ENCODE data around the gene INHBE. TPM values are rescaled to one million over a fixed set of nuclear protein-coding genes. Genes with fewer than 3 reads are reported as not detected.

The INHBE gene
- total RNA-seq, 4 donors from 2014 or later, result not detected

GRCh38 chr12:57444744-57445143, 10.4 kb upstream of the INHBE start:
- in situ Hi-C loops (cut with MboI; ENCODE audit: low pct_ligation_motif_present in 1 of 4, low pct_unique_long_range_greater_than_20kb in 1 of 4, low sequenced_read_pairs in 3 of 4) (loop anchor here in 3 of 4 donors (10.0 to 25.0 kb wide), 2 partner anchors 132 to 150 kb away; no protein-coding TSS in a partner anchor), intact Hi-C loops (cut with DNase I; ENCODE audit: low total_unique reads) (no loop called here)
- 85 to 87% methylated on average over 4 to 5 of the region's 5 CpGs for WGBS, 2 donors (ENCODE audit: low coverage in 1 of 2)

GRCh38 chr12:57446292-57446960, 8.7 kb upstream of the INHBE start:
- 82 to 92% methylated on average over 3 to 6 of the region's 6 CpGs for WGBS, 2 donors (ENCODE audit: low coverage in 1 of 2)
- H3K27me3 ChIP-seq, result no peaks in the 10 kb centered on the region
- H3K4me1 ChIP-seq, result no peaks in the 10 kb centered on the region
- in situ Hi-C loops (cut with MboI; ENCODE audit: low pct_ligation_motif_present in 1 of 4, low pct_unique_long_range_greater_than_20kb in 1 of 4, low sequenced_read_pairs in 3 of 4), result loop anchor here in 3 of 4 donors (10.0 to 25.0 kb wide), 2 partner anchors 134 to 152 kb away; no protein-coding TSS in a partner anchor
- TF ChIP-seq, protein P1, sequence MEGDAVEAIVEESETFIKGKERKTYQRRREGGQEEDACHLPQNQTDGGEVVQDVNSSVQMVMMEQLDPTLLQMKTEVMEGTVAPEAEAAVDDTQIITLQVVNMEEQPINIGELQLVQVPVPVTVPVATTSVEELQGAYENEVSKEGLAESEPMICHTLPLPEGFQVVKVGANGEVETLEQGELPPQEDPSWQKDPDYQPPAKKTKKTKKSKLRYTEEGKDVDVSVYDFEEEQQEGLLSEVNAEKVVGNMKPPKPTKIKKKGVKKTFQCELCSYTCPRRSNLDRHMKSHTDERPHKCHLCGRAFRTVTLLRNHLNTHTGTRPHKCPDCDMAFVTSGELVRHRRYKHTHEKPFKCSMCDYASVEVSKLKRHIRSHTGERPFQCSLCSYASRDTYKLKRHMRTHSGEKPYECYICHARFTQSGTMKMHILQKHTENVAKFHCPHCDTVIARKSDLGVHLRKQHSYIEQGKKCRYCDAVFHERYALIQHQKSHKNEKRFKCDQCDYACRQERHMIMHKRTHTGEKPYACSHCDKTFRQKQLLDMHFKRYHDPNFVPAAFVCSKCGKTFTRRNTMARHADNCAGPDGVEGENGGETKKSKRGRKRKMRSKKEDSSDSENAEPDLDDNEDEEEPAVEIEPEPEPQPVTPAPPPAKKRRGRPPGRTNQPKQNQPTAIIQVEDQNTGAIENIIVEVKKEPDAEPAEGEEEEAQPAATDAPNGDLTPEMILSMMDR (IDR thresholded peaks at IDR 0.05), result no peak
- TF ChIP-seq EP300 (IDR thresholded peaks at IDR 0.05; ENCODE audit: low read depth) (no peak), POLR2A (IDR thresholded peaks at IDR 0.05) (no peak), POLR2AphosphoS5 (IDR thresholded peaks at IDR 0.05) (no peak)
- no peak for DNase-seq
- H3K27ac ChIP-seq, result no peak overlapping the region
- H3K36me3 ChIP-seq, result no peaks in the 10 kb centered on the region
- H3K9me3 ChIP-seq, result no peaks in the 10 kb centered on the region
- intact Hi-C loops (cut with DNase I; ENCODE audit: low total_unique reads), result no loop called here
- H3K4me3 ChIP-seq, result no peak overlapping the region

More at GRCh38 chr12:57444744-57445143, 10.4 kb upstream of the INHBE start:
- Histone ChIP-seq H3K27me3 (no peaks in the 10 kb centered on the region), H3K9me3 (no peaks in the 10 kb centered on the region), H3K4me3 (no peak overlapping the region), H3K36me3 (no peaks in the 10 kb centered on the region), H3K4me1 (no peaks in the 10 kb centered on the region), H3K27ac (no peak overlapping the region)
- TF ChIP-seq POLR2A (IDR thresholded peaks at IDR 0.05), result no peak
- TF ChIP-seq POLR2AphosphoS5 (IDR thresholded peaks at IDR 0.05), result no peak
- TF ChIP-seq EP300 (IDR thresholded peaks at IDR 0.05; ENCODE audit: low read depth), result no peak
- TF ChIP-seq, protein P1 (IDR thresholded peaks at IDR 0.05), result no peak
- DNase-seq, result no peak

- intact Hi-C loops (cut with DNase I; ENCODE audit: low total_unique reads) (no loop called here), in situ Hi-C loops (cut with MboI; ENCODE audit: low pct_ligation_motif_present in 1 of 4, low pct_unique_long_range_greater_than_20kb in 1 of 4, low sequenced_read_pairs in 3 of 4) (loop anchor here in 3 of 4 donors (10.0 to 25.0 kb wide), 2 partner anchors 136 to 154 kb away; no protein-coding TSS in a partner anchor)
- H3K9me3 ChIP-seq, result no peaks in the 10 kb centered on the region
- no peak for TF ChIP-seq POLR2A (IDR thresholded peaks at IDR 0.05)
- no peak for TF ChIP-seq EP300 (IDR thresholded peaks at IDR 0.05; ENCODE audit: low read depth)
- TF ChIP-seq, protein P1 (IDR thresholded peaks at IDR 0.05), result no peak
- no peak for TF ChIP-seq POLR2AphosphoS5 (IDR thresholded peaks at IDR 0.05)
- H3K27me3 ChIP-seq, result no peaks in the 10 kb centered on the region
- no peak overlapping the region for H3K4me3 ChIP-seq
- DNase-seq, result no peak
- peaks cover 9 to 12% (median 9%) of the 10 kb centered on the region in 4 donors for H3K4me1 ChIP-seq
- H3K36me3 ChIP-seq, result no peaks in the 10 kb centered on the region
- 83 to 95% methylated on average over 2 of the region's 2 CpGs for WGBS, 2 donors (ENCODE audit: low coverage in 1 of 2)
- no peak overlapping the region for H3K27ac ChIP-seq
These were observed 6.4 kb upstream of the INHBE start for GRCh38 chr12:57448669-57449068.

DNA sequence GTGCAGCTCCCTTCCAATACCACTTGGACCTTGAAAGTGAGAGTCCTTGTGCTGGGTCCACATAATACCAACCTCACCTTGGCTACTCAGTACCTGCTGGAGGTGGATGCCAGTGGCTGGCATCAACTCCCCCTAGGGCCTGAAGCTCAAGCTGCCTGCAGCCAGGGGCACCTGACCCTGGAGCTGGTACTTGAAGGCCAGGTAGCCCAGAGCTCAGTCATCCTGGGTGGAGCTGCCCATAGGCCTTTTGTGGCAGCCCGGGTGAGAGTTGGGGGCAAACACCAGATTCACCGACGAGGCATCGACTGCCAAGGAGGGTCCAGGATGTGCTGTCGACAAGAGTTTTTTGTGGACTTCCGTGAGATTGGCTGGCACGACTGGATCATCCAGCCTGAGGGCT, 5.7 kb upstream of the INHBE start:
- Histone ChIP-seq H3K4me3 (no peak overlapping the region), H3K27ac (no peak overlapping the region), H3K9me3 (no peaks in the 10 kb centered on the region), H3K27me3 (no peaks in the 10 kb centered on the region), H3K4me1 (peaks cover 9 to 12% (median 9%) of the 10 kb centered on the region in 4 donors), H3K36me3 (no peaks in the 10 kb centered on the region)
- in situ Hi-C loops (cut with MboI; ENCODE audit: low pct_ligation_motif_present in 1 of 4, low pct_unique_long_range_greater_than_20kb in 1 of 4, low sequenced_read_pairs in 3 of 4) (loop anchor here in 3 of 4 donors (10.0 to 25.0 kb wide), 2 partner anchors 137 to 155 kb away; no protein-coding TSS in a partner anchor), intact Hi-C loops (cut with DNase I; ENCODE audit: low total_unique reads) (no loop called here)
- TF ChIP-seq, protein P1 (IDR thresholded peaks at IDR 0.05), result no peak
- TF ChIP-seq POLR2A (IDR thresholded peaks at IDR 0.05) (no peak), EP300 (IDR thresholded peaks at IDR 0.05; ENCODE audit: low read depth) (no peak)
- 99% methylated on average over 7 of the region's 7 CpGs; no CpG with 5 or more reads in 1 of the 2 donors for WGBS, 2 donors (ENCODE audit: low coverage in 1 of 2)
- DNase-seq, result no peak

Data from transverse colon (tissue), 4 donors.